Panc1 (cell line): ENCODE data around the gene NFATC2. TPM values are rescaled to one million over a fixed set of nuclear protein-coding genes. Genes with fewer than 3 reads are reported as not detected.

Experiments used
- ATAC-seq: fragments of 200-7000 bp; cut with Tn5 transposase; 2 replicates; pipeline ENCODE4 v1.9.1; 2020; ENCODE audit warnings: mild to moderate bottlenecking, moderate library complexity
- BruUV-seq: library from RNA; stranded (reverse); fragments of 400-500 nt; replicated peaks from 2 replicates; lab custom pipeline; 2021; lab: Mats Ljungman, UMichigan
- CTCF ChIA-PET: fragments of 300-600 bp; sonication (Branson Sonifier 250); formaldehyde crosslinking; loops from one replicate; lab custom pipeline; 2022; ENCODE audit warnings: antibody characterized with exemption; lab: Charles Lee
- POLR2A ChIA-PET: fragments of 300-600 bp; sonication (Branson Sonifier 250); formaldehyde crosslinking; loops from one replicate; lab custom pipeline; 2022; ENCODE audit warnings: antibody characterized with exemption; lab: Charles Lee
- DNase-seq: peaks from one replicate; pipeline ENCODE4 v3.0.0-alpha.2; 2010; ENCODE audit warnings: low read depth, low spot score
- H3K27ac ChIP-seq: 2 replicates; pipeline ENCODE4 v1.5.1; 2011; ENCODE audit warnings: mild to moderate bottlenecking, low read length, inconsistent platforms
- H3K27me3 ChIP-seq: fragments of 200-500 bp; sonication (Bioruptor generic); 2 replicates; pipeline ENCODE4 v1.6.0; 2014; ENCODE audit warnings: low read length, inconsistent platforms; ENCODE audit not compliant: control insufficient read depth, insufficient read depth
- H3K36me3 ChIP-seq: fragments of 200-500 bp; sonication (Bioruptor generic); 2 replicates; pipeline ENCODE4 v1.5.1; 2014; ENCODE audit warnings: inconsistent platforms, mild to moderate bottlenecking, low read length, moderate library complexity; ENCODE audit not compliant: control insufficient read depth, insufficient read depth
- H3K4me1 ChIP-seq: 2 replicates; pipeline ENCODE4 v1.5.1; 2011; ENCODE audit warnings: inconsistent platforms, mild to moderate bottlenecking, low read length, moderate library complexity; ENCODE audit not compliant: control insufficient read depth, insufficient read depth
- H3K4me3 ChIP-seq, 2 experiments: 2 replicates each; pipeline ENCODE4 v1.5.1; 2011 to 2012; ENCODE audit warnings: low read depth in 2 of 2, low read length in 2 of 2, mild to moderate bottlenecking in 2 of 2, inconsistent platforms in 1 of 2, moderate library complexity in 1 of 2
- H3K9me3 ChIP-seq: fragments of 200-500 bp; sonication (Bioruptor generic); 2 replicates; pipeline ENCODE4 v1.5.1; 2014; ENCODE audit warnings: low read depth, mild to moderate bottlenecking, inconsistent platforms, low read length, moderate library complexity; ENCODE audit not compliant: control insufficient read depth, insufficient read depth
- POLR2AphosphoS5 ChIP-seq: IDR thresholded peaks from 2 replicates; pipeline ENCODE4 v1.6.1; 2012; ENCODE audit warnings: mild to moderate bottlenecking, low read depth, low read length, moderate library complexity
- REST ChIP-seq, 2 experiments: IDR thresholded peaks; 2 replicates each; pipeline ENCODE4 v1.6.1; 2011 to 2012; ENCODE audit warnings: low read depth in 2 of 2, control low read depth in 1 of 2, low read length in 1 of 2, mild to moderate bottlenecking in 1 of 2, moderate library complexity in 1 of 2; ENCODE audit not compliant: insufficient read depth in 1 of 2
- SIN3A ChIP-seq: IDR thresholded peaks from 2 replicates; pipeline ENCODE4 v1.6.1; 2012; ENCODE audit warnings: low read depth, mild to moderate bottlenecking, low read length, moderate library complexity, borderline replicate concordance; ENCODE audit not compliant: insufficient read depth
- TCF7L2 ChIP-seq: IDR thresholded peaks from 2 replicates; pipeline ENCODE4 v1.6.1; 2011; ENCODE audit warnings: mild to moderate bottlenecking, low read depth, low read length, inconsistent platforms
- in situ Hi-C: cut with HindIII; loops from 2 replicates; pipeline ENCODE4 v1.10.0; 2016; ENCODE audit warnings: low sequenced_read_pairs, low pct_unique_long_range_greater_than_20kb
- intact Hi-C: fragments of 100-400 bp; cut with micrococcal nuclease; formaldehyde crosslinking; loops from one replicate; pipeline ENCODE4 v1.10.0; 2022; ENCODE audit not compliant: unreplicated experiment
- total RNA-seq: library from RNA; stranded (reverse); gene quantifications from one replicate; pipeline ENCODE4 v1.2.1, GENCODE V29; 2021; ENCODE audit not compliant: unreplicated experiment
- TF ChIP-seq, protein P1 (sequence below): fragments of 450-650 bp; IDR thresholded peaks from 2 replicates; pipeline ENCODE4 v1.5.1; 2017; ENCODE audit warnings: mild to moderate bottlenecking

NFATC2 gene
- total RNA-seq, 1 experiment from 2014 or later, result 10.6 TPM

- Histone ChIP-seq H3K4me3 (no peak overlapping the region), H3K27ac (no peak overlapping the region), H3K36me3 (no peaks in the 10 kb centered on the region), H3K27me3 (no peaks in the 10 kb centered on the region), H3K4me1 (peaks cover 22% of the 10 kb centered on the region), H3K9me3 (no peaks in the 10 kb centered on the region)
- in situ Hi-C loops (no loop called here), intact Hi-C loops (no loop called here)
- no TSS peak for BruUV-seq
- ChIA-PET POLR2A (no interaction called here), CTCF (interaction anchor here (0.6 kb wide), 1 partner anchor 165 kb away, joined by 6 read pairs; no protein-coding TSS in a partner anchor)
- TF ChIP-seq REST (IDR thresholded peaks at IDR 0.05; ENCODE audit: insufficient read depth in 1 of 2, low read depth in 2 of 2, low read length in 1 of 2) (no peak), SIN3A (no peak), POLR2AphosphoS5 (no peak), TCF7L2 (no peak)
- TF ChIP-seq, protein P1, sequence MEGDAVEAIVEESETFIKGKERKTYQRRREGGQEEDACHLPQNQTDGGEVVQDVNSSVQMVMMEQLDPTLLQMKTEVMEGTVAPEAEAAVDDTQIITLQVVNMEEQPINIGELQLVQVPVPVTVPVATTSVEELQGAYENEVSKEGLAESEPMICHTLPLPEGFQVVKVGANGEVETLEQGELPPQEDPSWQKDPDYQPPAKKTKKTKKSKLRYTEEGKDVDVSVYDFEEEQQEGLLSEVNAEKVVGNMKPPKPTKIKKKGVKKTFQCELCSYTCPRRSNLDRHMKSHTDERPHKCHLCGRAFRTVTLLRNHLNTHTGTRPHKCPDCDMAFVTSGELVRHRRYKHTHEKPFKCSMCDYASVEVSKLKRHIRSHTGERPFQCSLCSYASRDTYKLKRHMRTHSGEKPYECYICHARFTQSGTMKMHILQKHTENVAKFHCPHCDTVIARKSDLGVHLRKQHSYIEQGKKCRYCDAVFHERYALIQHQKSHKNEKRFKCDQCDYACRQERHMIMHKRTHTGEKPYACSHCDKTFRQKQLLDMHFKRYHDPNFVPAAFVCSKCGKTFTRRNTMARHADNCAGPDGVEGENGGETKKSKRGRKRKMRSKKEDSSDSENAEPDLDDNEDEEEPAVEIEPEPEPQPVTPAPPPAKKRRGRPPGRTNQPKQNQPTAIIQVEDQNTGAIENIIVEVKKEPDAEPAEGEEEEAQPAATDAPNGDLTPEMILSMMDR, result no peak
- no peak for ATAC-seq
- DNase-seq, result no peak
Observed at GRCh38 chr20:51536116-51537069, 6.1 kb downstream of the NFATC2 start.

- CTCF ChIA-PET, result interaction anchor here (0.6 kb wide), 1 partner anchor 165 kb away, joined by 6 read pairs; no protein-coding TSS in a partner anchor
- BruUV-seq, result no TSS peak
Observed at GRCh38 chr20:51535674-51536073, 6.8 kb downstream of the NFATC2 start.

More at GRCh38 chr20:51535674-51536073, 6.8 kb downstream of the NFATC2 start:
- POLR2A ChIA-PET, result no interaction called here
- Histone ChIP-seq H3K27me3 (no peaks in the 10 kb centered on the region), H3K4me3 (no peak overlapping the region), H3K27ac (no peak overlapping the region), H3K36me3 (no peaks in the 10 kb centered on the region), H3K9me3 (no peaks in the 10 kb centered on the region), H3K4me1 (peaks cover 18% of the 10 kb centered on the region)
- TF ChIP-seq, protein P1, result no peak
- no peak for TF ChIP-seq SIN3A
- TF ChIP-seq TCF7L2, result no peak
- no peak for TF ChIP-seq REST (IDR thresholded peaks at IDR 0.05; ENCODE audit: insufficient read depth in 1 of 2, low read depth in 2 of 2, low read length in 1 of 2)
- TF ChIP-seq POLR2AphosphoS5, result no peak
- DNase-seq, result no peak
- intact Hi-C loops, result no loop called here
- ATAC-seq, result no peak
- in situ Hi-C loops, result no loop called here
